IPS-15b (cell line): ENCODE data around the gene LGMN.

Experiments
- H3K27me3 ChIP-seq: one replicate; pipeline ENCODE4 v1.6.1; 2013; ENCODE audit warnings: low read length; ENCODE audit not compliant: control insufficient read depth, insufficient read depth
- H3K36me3 ChIP-seq: one replicate; pipeline ENCODE4 v1.6.1; 2013; ENCODE audit warnings: low read length; ENCODE audit not compliant: control insufficient read depth, insufficient read depth
- H3K4me1 ChIP-seq: one replicate; pipeline ENCODE4 v1.6.1; 2013; ENCODE audit warnings: mild to moderate bottlenecking, low read length; ENCODE audit not compliant: control insufficient read depth, insufficient read depth
- H3K4me3 ChIP-seq: one replicate; pipeline ENCODE4 v1.5.1; 2013; ENCODE audit warnings: low read depth, low read length
- H3K9ac ChIP-seq: one replicate; pipeline ENCODE4 v1.6.1; 2013; ENCODE audit warnings: low read depth, mild to moderate bottlenecking, low read length
- H3K9me3 ChIP-seq: one replicate; pipeline ENCODE4 v1.6.1; 2013; ENCODE audit warnings: mild to moderate bottlenecking, low read length; ENCODE audit not compliant: control insufficient read depth, insufficient read depth

LGMN gene

GRCh38 chr14:92735344-92735743 is 13.1 kb downstream of the LGMN start:
- H3K9me3 ChIP-seq: no peaks in the 10 kb centered on the region
- peaks cover 9% of the 10 kb centered on the region for H3K36me3 ChIP-seq
- no peak overlapping the region for H3K4me3 ChIP-seq
- no peak overlapping the region for H3K9ac ChIP-seq
- H3K4me1 ChIP-seq: no peaks in the 10 kb centered on the region
- no peaks in the 10 kb centered on the region for H3K27me3 ChIP-seq

GRCh38 chr14:92734618-92735017 is 13.8 kb downstream of the LGMN start:
- Histone ChIP-seq H3K9me3 (no peaks in the 10 kb centered on the region), H3K9ac (no peak overlapping the region), H3K27me3 (no peaks in the 10 kb centered on the region), H3K36me3 (peaks cover 9% of the 10 kb centered on the region), H3K4me1 (no peaks in the 10 kb centered on the region), H3K4me3 (no peak overlapping the region)

GRCh38 chr14:92733007-92733406 is 15.4 kb downstream of the LGMN start:
- H3K27me3 ChIP-seq: no peaks in the 10 kb centered on the region
- H3K36me3 ChIP-seq: peaks cover 9% of the 10 kb centered on the region

GRCh38 chr14:92731622-92732115 is 16.8 kb downstream of the LGMN start:
- Histone ChIP-seq H3K4me3 (no peak overlapping the region), H3K4me1 (no peaks in the 10 kb centered on the region)

More at GRCh38 chr14:92733007-92733406, 15.4 kb downstream of the LGMN start:
- no peaks in the 10 kb centered on the region for H3K4me1 ChIP-seq
- H3K9ac ChIP-seq: no peak overlapping the region
- H3K9me3 ChIP-seq: no peaks in the 10 kb centered on the region
- no peak overlapping the region for H3K4me3 ChIP-seq

GRCh38 chr14:92729634-92730358 is 18.6 kb downstream of the LGMN start:
- no peaks in the 10 kb centered on the region for H3K9me3 ChIP-seq
- H3K27me3 ChIP-seq: no peaks in the 10 kb centered on the region
- no peaks in the 10 kb centered on the region for H3K4me1 ChIP-seq
- H3K36me3 ChIP-seq: peaks cover 12% of the 10 kb centered on the region
- no peak overlapping the region for H3K4me3 ChIP-seq
- H3K9ac ChIP-seq: no peak overlapping the region

More at GRCh38 chr14:92731622-92732115, 16.8 kb downstream of the LGMN start:
- no peaks in the 10 kb centered on the region for H3K27me3 ChIP-seq
- H3K9me3 ChIP-seq: no peaks in the 10 kb centered on the region
- peaks cover 9% of the 10 kb centered on the region for H3K36me3 ChIP-seq
- no peak overlapping the region for H3K9ac ChIP-seq

GRCh38 chr14:92728759-92729364 is 19.6 kb downstream of the LGMN start:
- Histone ChIP-seq H3K9ac (no peak overlapping the region), H3K4me3 (no peak overlapping the region), H3K27me3 (no peaks in the 10 kb centered on the region), H3K36me3 (peaks cover 12% of the 10 kb centered on the region), H3K4me1 (no peaks in the 10 kb centered on the region), H3K9me3 (no peaks in the 10 kb centered on the region)

- no peak overlapping the region for H3K9ac ChIP-seq
- H3K4me1 ChIP-seq: no peaks in the 10 kb centered on the region
- no peak overlapping the region for H3K4me3 ChIP-seq
- peaks cover 7% of the 10 kb centered on the region for H3K36me3 ChIP-seq
- H3K9me3 ChIP-seq: no peaks in the 10 kb centered on the region
- H3K27me3 ChIP-seq: no peaks in the 10 kb centered on the region
Measured at GRCh38 chr14:92726933-92727262, 21.5 kb downstream of the LGMN start.

- Histone ChIP-seq H3K4me3 (no peak overlapping the region), H3K4me1 (no peaks in the 10 kb centered on the region), H3K9me3 (no peaks in the 10 kb centered on the region), H3K9ac (no peak overlapping the region), H3K36me3 (peaks cover 2% of the 10 kb centered on the region), H3K27me3 (no peaks in the 10 kb centered on the region)
Measured at GRCh38 chr14:92726135-92726932, 22.1 kb downstream of the LGMN start.

- Histone ChIP-seq H3K4me3 (no peak overlapping the region), H3K36me3 (peaks cover 2% of the 10 kb centered on the region), H3K27me3 (no peaks in the 10 kb centered on the region), H3K9me3 (no peaks in the 10 kb centered on the region), H3K4me1 (no peaks in the 10 kb centered on the region), H3K9ac (no peak overlapping the region)
Measured at GRCh38 chr14:92724516-92725340, 23.7 kb downstream of the LGMN start.

- no peaks in the 10 kb centered on the region for H3K9me3 ChIP-seq
- no peaks in the 10 kb centered on the region for H3K27me3 ChIP-seq
- no peak overlapping the region for H3K9ac ChIP-seq
- no peaks in the 10 kb centered on the region for H3K36me3 ChIP-seq
- no peaks in the 10 kb centered on the region for H3K4me1 ChIP-seq
- no peak overlapping the region for H3K4me3 ChIP-seq
Measured at GRCh38 chr14:92719890-92720323, 28.5 kb downstream of the LGMN start.

GRCh38 chr14:92719421-92719820 is 29.0 kb downstream of the LGMN start:
- no peaks in the 10 kb centered on the region for H3K4me1 ChIP-seq
- H3K36me3 ChIP-seq: no peaks in the 10 kb centered on the region
- H3K9ac ChIP-seq: no peak overlapping the region
- no peaks in the 10 kb centered on the region for H3K9me3 ChIP-seq
- no peak overlapping the region for H3K4me3 ChIP-seq
- H3K27me3 ChIP-seq: no peaks in the 10 kb centered on the region
